Ishikawa (cell line): ENCODE data around the gene NELL1.

Experiments used
- CEBPB ChIP-seq: IDR thresholded peaks from 2 replicates; pipeline ENCODE4 v1.6.1; 2012
- CREB1 ChIP-seq: IDR thresholded peaks from 2 replicates; pipeline ENCODE4 v1.6.1; 2012; ENCODE audit warnings: low read depth
- EGR1 ChIP-seq: IDR thresholded peaks from 2 replicates; pipeline ENCODE4 v1.6.1; 2012
- EP300 ChIP-seq: IDR thresholded peaks from 2 replicates; pipeline ENCODE4 v1.6.1; 2012; ENCODE audit warnings: borderline replicate concordance
- FOXM1 ChIP-seq: IDR thresholded peaks from 2 replicates; pipeline ENCODE4 v1.6.1; 2012; ENCODE audit warnings: low read depth, borderline replicate concordance
- NFIC ChIP-seq: IDR thresholded peaks from 2 replicates; pipeline ENCODE4 v1.6.1; 2012
- RAD21 ChIP-seq: IDR thresholded peaks from 2 replicates; pipeline ENCODE4 v1.6.1; 2012; ENCODE audit warnings: low read depth
- REST ChIP-seq: IDR thresholded peaks from 2 replicates; pipeline ENCODE4 v1.6.1; 2012; ENCODE audit warnings: low read depth, mild to moderate bottlenecking
- TAF1 ChIP-seq: IDR thresholded peaks from 2 replicates; pipeline ENCODE4 v1.6.1; 2012; ENCODE audit warnings: low read depth, mild to moderate bottlenecking
- TCF12 ChIP-seq: IDR thresholded peaks from 2 replicates; pipeline ENCODE4 v1.6.1; 2012; ENCODE audit warnings: low read depth
- TEAD4 ChIP-seq: IDR thresholded peaks from 2 replicates; pipeline ENCODE4 v1.6.1; 2012
- USF1 ChIP-seq: IDR thresholded peaks from 2 replicates; pipeline ENCODE4 v1.6.1; 2012
- YY1 ChIP-seq: IDR thresholded peaks from 2 replicates; pipeline ENCODE4 v1.6.1; 2012; ENCODE audit warnings: low read depth
- ZBTB7A ChIP-seq: IDR thresholded peaks from 2 replicates; pipeline ENCODE4 v1.6.1; 2012; ENCODE audit warnings: low read depth
- TF ChIP-seq, protein P1 (sequence below): IDR thresholded peaks from 2 replicates; pipeline ENCODE4 v1.6.1; 2012

Gene NELL1

GRCh38 chr11:20934516-20934915, 265.1 kb downstream of the NELL1 start:
- TF ChIP-seq RAD21 = no peak
- no peak for TF ChIP-seq EP300
- no peak for TF ChIP-seq FOXM1
- TF ChIP-seq NFIC = no peak
- no peak for TF ChIP-seq CEBPB
- TF ChIP-seq USF1 = no peak
- no peak for TF ChIP-seq TAF1
- TF ChIP-seq EGR1 = no peak
- no peak for TF ChIP-seq TEAD4
- TF ChIP-seq ZBTB7A = no peak

GRCh38 chr11:20937826-20938225, 268.4 kb downstream of the NELL1 start:
- TF ChIP-seq NFIC (no peak), YY1 (no peak)

DNA sequence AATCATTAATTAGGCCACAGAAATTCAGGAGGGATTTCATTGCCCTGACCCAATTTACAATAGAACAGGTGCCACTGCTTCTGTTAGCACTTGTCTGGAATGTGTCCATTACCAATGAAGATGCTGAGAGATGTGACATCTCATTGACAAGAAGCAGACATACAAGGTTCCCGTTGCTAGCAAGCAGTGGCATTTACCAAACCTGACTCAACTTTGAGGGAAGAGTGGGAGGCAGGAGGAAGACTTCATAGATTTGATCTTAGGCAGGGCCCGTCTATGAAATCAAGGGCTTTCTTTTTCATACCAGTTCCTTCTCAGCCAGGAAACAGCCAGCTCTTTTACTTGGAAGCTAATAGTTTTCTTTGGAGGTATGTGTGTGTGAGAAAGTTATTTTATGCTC, 280.2 kb downstream of the NELL1 start:
- TF ChIP-seq, protein P1, sequence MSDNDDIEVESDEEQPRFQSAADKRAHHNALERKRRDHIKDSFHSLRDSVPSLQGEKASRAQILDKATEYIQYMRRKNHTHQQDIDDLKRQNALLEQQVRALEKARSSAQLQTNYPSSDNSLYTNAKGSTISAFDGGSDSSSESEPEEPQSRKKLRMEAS = no peak
- no peak for TF ChIP-seq CREB1
- no peak for TF ChIP-seq RAD21
- TF ChIP-seq TEAD4 = no peak
- TF ChIP-seq EP300 = no peak
- TF ChIP-seq ZBTB7A = no peak

- TF ChIP-seq CEBPB = no peak
- no peak for TF ChIP-seq REST
- TF ChIP-seq RAD21 = no peak
- TF ChIP-seq ZBTB7A = no peak
- no peak for TF ChIP-seq CREB1
- TF ChIP-seq, protein P1 = no peak
- TF ChIP-seq TAF1 = no peak
- TF ChIP-seq NFIC = no peak
- no peak for TF ChIP-seq TCF12
- TF ChIP-seq YY1 = no peak
- no peak for TF ChIP-seq EP300
- no peak for TF ChIP-seq FOXM1
- TF ChIP-seq TEAD4 = no peak
- TF ChIP-seq USF1 = no peak
- TF ChIP-seq EGR1 = no peak
Observed at GRCh38 chr11:20962581-20962980, 293.2 kb downstream of the NELL1 start.

DNA sequence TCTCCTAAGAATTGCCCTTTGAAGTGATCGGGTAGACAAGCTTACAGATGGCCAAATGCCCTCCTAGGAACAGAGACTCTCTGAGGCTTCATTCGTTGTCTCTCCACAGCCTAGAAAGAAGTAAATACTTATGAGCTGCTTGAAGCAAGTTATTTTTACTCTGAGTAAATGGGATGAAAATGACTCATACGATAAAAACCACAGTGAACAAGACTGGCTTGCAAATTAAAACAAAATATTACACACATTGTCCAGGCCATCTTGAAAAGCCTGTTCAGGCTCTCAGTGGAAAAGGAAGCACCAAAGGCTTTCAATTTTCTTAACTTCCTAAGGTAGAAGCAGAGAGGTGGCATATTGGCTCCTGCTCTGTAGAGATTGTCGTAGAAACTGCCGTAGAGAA, 294.2 kb downstream of the NELL1 start:
- TF ChIP-seq CEBPB (no peak), USF1 (no peak), TAF1 (no peak)
- TF ChIP-seq, protein P1 = no peak

DNA sequence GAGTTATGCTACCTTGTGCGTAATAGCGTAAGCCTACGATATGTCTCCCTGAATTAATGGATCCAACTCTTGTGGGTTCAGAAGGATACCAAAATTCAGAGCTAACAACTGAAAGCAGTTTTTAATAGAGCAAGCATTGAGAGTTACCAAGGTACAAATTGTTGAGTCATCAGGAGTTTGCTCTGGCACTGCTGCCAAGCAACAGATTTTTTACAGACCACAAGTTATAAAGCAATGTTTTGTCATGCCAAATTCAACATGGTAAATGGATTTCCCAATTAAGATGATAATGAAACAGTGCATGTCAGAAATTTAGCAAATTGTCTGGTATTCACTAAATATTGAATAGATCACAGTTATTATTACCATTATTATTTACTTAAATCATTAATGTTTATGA, 295.6 kb downstream of the NELL1 start:
- TF ChIP-seq REST (no peak), EP300 (no peak), RAD21 (no peak), EGR1 (no peak), ZBTB7A (no peak), YY1 (no peak), TAF1 (no peak), USF1 (no peak), CEBPB (no peak), CREB1 (no peak), FOXM1 (no peak), NFIC (no peak), TCF12 (no peak), TEAD4 (no peak)
- TF ChIP-seq, protein P1 = no peak
